ENCODE results near the gene HRAS. TPM values are rescaled to one million over a fixed set of nuclear protein-coding genes. Genes with fewer than 3 reads are reported as not detected.

HRAS gene
- 44.6 and 46.1 TPM in 2 replicates for total RNA-seq

DNA sequence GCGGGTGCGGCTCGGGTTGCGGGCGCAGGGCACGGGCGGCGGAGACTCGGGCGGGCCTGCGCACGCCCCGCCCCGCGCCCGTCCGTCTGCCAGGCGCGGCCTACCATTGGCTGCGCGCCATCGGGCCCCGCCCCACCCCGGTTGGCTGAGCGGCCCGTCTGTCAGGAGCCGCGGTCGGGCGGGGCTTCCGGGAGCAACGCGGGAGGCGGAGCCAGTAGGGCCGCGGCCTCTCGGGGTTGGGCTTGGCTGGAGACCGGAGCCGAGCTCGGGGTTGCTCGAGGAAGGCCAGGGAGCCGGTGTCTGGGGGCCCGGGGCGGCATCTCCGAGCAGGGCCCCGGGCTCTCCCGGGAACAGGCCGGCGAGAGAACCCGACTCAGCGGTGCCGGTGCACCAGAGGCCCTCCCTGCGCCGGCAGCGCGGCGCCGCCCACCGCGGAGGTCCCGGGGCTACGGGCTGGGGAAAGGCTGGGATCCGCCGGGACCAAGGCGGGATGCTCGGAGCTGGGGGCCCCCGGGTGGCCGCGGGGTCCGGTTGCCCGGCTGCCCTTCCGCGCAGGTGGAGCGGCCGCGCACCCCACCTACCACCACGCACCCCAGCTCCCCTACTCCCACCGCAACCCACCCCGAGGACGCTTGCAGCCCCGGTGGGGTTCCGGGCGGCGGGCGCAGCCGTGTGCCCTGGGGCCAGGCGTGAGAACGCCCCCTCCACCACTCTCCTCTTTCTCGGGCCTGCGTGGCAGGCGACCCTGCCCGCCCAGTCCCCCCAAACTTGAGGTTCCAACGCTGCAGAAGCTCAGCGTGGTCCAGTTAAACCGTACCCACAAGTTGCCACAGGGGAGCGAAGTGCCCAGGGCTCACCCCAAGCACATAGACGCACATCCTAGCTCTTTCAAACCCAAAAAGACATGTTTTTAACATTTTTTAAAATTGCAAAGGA, at the start of gene HRAS:
Gene HRAS, minus strand, starts transcription at position 58 of the 936 bp plus-strand sequence.

GRCh38 chr11:575996-576768, 40.8 kb upstream of the HRAS start, which contains the start of gene PHRF1:
Gene PHRF1 (plus strand): TSS chr11:576470. CDS start chr11:581513, 5,043 bp downstream.

DNA sequence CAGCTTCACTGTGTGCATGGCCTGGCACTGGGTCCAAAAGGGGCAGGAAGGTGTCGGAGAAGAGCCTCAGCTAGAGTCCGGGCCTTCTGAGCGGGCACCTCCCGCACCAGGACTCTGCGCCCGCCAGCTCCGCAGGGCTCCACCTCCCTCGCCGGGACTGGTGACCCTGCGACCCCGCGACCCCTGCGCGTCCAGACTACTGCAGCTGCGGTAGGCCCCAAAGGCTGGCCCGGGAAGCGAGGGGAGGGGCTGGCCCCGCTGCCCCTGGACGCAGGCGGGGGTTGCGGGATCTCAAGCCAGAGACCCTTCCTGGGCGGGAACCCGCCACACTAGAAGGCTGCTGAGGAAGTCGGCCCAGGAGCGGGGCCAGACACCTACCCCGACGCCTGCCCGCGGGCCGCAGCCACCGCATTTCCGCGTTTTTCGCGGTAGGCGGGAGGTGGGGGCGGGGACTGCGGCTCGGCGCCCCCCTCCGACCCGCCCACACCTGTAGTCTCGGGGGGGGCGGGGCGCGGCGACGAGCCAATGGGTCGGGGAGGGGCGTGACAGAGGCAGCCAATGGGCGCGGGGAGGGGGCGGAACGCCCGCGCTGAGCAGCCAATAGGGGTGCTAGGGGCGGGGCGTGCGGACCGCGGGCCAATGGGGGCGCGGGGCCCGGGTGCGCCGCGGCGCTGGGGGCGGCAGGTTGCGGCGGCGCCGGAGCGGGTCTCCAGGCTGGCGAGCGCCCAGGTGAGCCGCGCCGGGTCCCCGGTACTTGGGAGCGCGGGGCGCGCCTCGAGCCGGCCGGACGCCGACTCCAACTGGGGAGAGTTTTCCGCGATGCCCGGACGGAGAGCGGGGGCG, 25.1 kb upstream of the HRAS start, which contains the start of the genes LMNTD2 and RASSF7:
Gene LMNTD2, minus strand, starts transcription at position 434 of the 843 bp plus-strand sequence. Its CDS starts 22 bp downstream, at position 412.
Gene RASSF7, plus strand, starts transcription at position 666 of the 843 bp plus-strand sequence. CDS start 799 bp downstream, outside the sequence.

DNA sequence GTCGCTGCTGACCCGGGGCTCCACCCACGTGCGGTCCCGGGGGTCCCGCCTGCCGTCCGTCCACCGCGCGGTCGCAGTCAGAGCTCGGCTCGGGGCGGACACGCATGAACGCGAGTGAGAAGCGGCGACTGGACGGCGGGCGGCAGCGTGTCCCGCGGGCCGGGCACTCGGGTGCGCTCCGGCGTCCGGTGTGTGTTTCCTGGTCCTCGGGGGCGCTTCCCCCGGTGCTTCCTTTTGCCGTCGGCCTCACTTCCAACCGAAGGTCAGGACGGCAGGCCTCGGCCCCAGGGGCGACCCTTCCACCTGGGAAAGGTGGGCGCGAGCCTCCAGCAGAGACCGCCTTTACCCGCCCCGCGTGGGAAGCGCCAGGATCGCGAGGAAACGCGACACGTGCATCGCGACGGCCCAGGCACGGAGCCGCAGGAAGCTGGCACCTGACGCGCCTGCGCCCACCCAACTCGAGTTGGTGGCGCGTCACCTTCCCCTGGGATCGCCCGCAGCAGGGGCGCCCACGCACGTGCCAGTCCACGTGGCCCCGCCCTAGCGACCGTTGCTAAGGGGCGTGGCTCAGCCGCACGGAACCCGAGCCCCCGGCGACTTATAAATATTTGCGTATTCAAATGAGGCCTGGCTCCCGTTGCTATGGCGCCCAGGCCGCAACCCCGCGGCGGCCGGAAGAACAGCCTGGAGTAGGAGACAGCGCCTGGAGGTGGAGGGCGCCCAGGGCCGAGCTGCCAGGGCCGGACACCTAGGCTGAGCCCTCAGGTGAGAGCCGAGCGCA, 1.7 kb upstream of the HRAS start, which contains the start of gene LRRC56:
Gene LRRC56, plus strand, starts transcription at position 687 of the 781 bp plus-strand sequence. CDS start 3,158 bp downstream, outside the sequence.

DNA sequence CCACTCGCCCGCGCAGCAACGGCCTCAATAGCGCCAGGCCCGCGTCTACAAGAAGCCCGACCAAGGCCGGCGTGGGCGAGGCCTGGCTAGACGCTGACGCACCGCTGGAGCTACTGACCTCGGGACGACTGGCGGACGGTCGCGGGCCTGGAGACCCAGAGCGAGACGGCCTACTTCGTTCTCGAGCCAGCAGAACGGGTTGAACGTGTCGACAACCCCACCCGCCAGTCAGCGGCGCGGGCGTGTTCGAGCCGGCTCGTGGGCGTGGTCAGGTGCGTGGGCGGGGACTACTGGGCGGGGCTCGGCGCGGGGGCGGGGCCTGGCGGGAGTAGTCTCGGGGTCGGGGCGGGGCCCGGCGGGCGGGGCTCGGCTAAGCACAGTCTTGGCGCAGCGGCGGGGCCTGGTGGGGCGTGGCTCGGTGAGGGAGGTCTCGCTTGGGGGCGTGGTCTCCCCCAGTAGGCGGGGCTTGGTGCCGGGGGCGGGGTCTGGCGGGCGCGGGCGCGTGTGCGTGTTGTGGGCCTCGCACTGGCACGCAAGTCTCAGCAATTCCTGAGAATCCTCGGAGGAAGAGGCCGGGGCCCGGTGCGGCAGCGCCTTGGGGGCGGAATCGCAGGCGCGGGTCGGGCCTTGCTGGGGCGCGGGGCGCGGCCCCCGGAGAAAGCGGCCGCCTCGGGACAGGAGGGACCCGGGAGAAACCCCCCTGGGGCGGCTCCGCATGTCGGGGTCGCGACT, 28.2 kb downstream of the HRAS start, which contains the start of gene RNH1:
Gene RNH1, minus strand, starts transcription at position 248 of the 732 bp plus-strand sequence. CDS start 5,080 bp downstream, outside the sequence.

Small RNAs within 50 kb of the gene (small RNA-seq; reads per million reads assigned to genes)
- gene MIR210 (ENCODE audit: low replicate concordance), result 9.8 reads per million, percentile 94 among the genes with 10 or more reads in this experiment

Other genes starting within 250 kb of the HRAS start
- gene PGGHG, start 246.4 kb downstream of the HRAS start, total RNA-seq, result 6.3 and 7.3 TPM in 2 replicates
- gene IFITM5, start 236.1 kb downstream of the HRAS start, total RNA-seq, result not detected in 2 replicates
- gene IFITM2, start 227.8 kb downstream of the HRAS start, total RNA-seq, result 19.6 and 56.2 TPM in 2 replicates
- gene IFITM1, start 221.5 kb downstream of the HRAS start, total RNA-seq, result 25.3 and 136 TPM in 2 replicates
- 45.5 and 328 TPM in 2 replicates for gene IFITM3, start 214.7 kb downstream of the HRAS start, total RNA-seq
- 1.1 TPM in 2 replicates for gene B4GALNT4, start 166.1 kb downstream of the HRAS start, total RNA-seq
- 0.66 and 1.3 TPM in 2 replicates for gene PKP3, start 141.4 kb downstream of the HRAS start, total RNA-seq
- 18.2 and 21.9 TPM in 2 replicates for gene SIGIRR, start 120.6 kb downstream of the HRAS start, total RNA-seq
- gene ANO9, start 93.6 kb downstream of the HRAS start, total RNA-seq, result not detected in 2 replicates
- gene PTDSS2, start 85.3 kb downstream of the HRAS start, total RNA-seq, result 58.3 and 80.3 TPM in 2 replicates
- 317 and 486 TPM in 2 replicates for gene RNH1, start 28.3 kb downstream of the HRAS start, total RNA-seq
- gene LRRC56, start 2.0 kb upstream of the HRAS start, total RNA-seq, result 1.6 and 2.8 TPM in 2 replicates
- 0.29 and 1.8 TPM in 2 replicates for gene LMNTD2, start 25.2 kb upstream of the HRAS start, total RNA-seq
- gene RASSF7, start 25.4 kb upstream of the HRAS start, total RNA-seq, result 9.7 and 19.3 TPM in 2 replicates
- 33.5 and 39.8 TPM in 2 replicates for gene PHRF1, start 40.9 kb upstream of the HRAS start, total RNA-seq
- gene IRF7, start 80.4 kb upstream of the HRAS start, total RNA-seq, result 9.3 and 17.9 TPM in 2 replicates
- not detected in 2 replicates for gene CDHR5, start 89.4 kb upstream of the HRAS start, total RNA-seq
- gene SCT, start 91.6 kb upstream of the HRAS start, total RNA-seq, result not detected in 2 replicates
- gene DRD4, start 101.7 kb upstream of the HRAS start, total RNA-seq, result 0.22 TPM in 1 of 2 replicates, not detected in the other
- gene DEAF1, start 159.6 kb upstream of the HRAS start, total RNA-seq, result 29.1 and 39.2 TPM in 2 replicates
- 7.0 and 14.6 TPM in 2 replicates for gene TMEM80, start 160.2 kb upstream of the HRAS start, total RNA-seq
- 51.4 and 51.7 TPM in 2 replicates for gene EPS8L2, start 170.7 kb upstream of the HRAS start, total RNA-seq
- gene TALDO1, start 211.9 kb upstream of the HRAS start, total RNA-seq, result 213 and 250 TPM in 2 replicates
- 39.9 and 53.8 TPM in 2 replicates for gene GATD1, start 241.9 kb upstream of the HRAS start, total RNA-seq